GM19372 (cell line): ENCODE measurements around the gene UST.
"Not testable (repeated sequence)": the region's sequence is repeated elsewhere in the genome, so short reads cannot be mapped to it uniquely, and the experiment has no call there.

ENCODE experiments used
- ATAC-seq: cut with Tn5 transposase; IDR thresholded peaks from one replicate; pipeline ENCODE4 v1.9.1; 2021; ENCODE audit warnings: mild to moderate bottlenecking, low read depth, moderate library complexity; ENCODE audit not compliant: unreplicated experiment

Gene UST

DNA sequence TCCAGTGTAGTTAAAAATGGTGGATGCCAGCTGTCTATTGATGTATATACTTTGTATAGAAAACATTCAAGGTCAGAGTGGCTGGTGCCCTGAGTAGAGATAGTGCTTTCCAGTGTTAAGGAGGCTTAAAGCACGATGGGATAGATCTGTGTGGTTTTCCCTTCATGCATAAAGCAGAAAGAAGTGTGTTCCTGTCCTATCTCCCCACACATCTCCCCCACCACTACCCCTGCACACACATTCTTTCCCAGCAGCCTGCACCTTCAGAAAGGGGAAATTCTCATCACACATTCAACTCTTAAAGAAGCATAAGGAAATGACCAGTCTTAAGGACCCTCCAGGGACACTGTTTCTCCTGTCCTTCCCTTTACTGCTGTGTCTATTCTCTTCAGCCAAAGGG is 349.0 kb downstream of the UST start:
- no peak for ATAC-seq

- no peak for ATAC-seq
These were observed 351.0 kb downstream of the UST start for GRCh38 chr6:149097794-149098193.

DNA sequence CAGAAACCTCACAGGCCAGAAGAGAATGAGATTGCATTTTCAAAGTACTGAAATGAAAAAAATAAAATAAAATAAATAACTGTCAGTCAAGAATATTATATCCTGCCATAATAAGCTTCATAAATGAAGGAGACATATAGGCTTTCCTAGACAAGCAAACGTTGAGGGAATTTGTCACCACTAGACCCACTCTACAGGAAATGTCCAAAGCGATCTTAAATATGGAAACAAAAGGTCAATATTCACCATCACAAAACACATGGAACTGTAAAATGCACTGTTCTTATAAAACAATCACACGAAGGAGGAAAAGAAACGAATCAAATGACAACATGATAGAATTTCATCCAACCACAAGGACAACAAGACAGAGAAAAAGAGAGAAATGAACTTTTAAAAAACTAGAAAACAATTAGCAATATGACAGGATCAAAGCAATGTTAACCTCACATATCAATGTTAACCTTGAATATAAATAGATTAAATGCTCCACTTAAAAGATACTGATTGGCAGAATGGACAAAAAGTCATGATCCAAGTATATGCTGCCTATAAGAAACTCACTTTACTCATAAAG is 352.0 kb downstream of the UST start:
- ATAC-seq: no peak

- no peak for ATAC-seq
These were observed 355.5 kb downstream of the UST start for GRCh38 chr6:149102324-149102723.

DNA sequence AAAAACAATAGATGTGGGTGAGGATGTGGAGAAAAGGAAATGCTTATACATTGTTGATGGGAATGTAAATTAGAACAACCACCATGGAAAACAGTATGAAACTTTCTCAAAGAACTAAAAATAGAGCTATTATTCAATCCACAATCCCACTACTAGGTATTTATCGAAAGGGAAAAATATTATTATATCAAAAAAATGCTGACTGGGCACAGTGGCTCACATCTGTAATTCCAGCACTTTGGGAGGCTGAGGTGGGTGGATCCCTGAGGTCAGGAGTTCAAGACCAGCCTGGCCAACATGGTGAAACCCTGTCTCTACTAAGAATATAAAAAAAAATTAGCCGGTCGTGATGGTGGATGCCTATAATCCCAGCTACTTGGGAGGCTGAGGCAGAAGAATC is 357.1 kb downstream of the UST start:
- ATAC-seq: not testable (repeated sequence)

- ATAC-seq: no peak
These were observed 360.7 kb downstream of the UST start for GRCh38 chr6:149107520-149107919.

DNA sequence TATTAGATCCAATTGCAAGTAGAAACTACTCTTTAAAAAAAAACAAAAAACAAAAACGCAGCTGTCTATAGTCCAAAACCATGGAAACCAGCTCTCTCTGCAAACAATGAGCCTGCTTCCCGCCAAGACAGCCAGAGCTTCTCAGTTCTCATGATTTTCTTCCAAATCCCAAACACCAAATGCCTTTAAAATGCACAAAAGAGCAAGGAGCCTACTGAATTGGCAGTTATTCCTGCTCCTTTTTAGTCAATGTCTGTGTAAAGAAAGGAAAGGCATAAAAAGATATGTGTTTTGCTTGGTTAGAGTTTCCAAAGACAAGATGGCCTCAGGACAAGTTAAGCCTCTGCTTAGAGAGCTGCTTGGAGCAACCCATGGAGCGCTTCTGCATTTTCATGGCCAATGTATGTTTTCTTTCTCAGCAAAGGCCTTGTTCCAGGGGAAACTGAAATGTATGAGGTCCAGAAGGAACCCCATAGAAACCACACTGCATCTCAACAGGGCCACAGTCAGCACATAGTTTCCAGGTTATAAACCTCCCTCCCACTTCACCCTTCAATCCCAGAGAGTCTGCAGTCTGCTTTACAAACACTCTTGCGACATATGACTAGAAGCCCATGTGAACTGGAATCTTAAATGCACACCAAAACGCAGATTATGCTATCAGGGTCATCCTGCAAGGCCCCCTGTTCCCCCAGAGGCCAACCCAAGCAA is 361.4 kb downstream of the UST start:
- ATAC-seq: no peak

DNA sequence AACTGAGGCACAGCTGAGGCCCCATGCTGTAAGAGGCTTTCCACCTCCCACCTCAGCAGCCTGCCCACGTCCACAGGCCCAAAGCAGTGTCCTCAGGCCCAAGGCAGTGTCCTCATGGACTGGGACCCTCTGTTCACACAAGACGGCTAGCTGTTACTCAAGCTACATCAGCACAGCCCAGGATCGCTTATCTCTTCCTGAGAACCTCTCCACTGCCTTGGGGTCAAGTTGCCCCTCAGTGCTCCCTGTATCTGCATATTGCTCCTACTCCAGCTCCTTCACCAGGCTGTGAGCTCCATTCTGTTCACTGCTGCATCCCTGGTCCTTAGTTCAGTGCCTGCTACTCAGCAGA is 361.9 kb downstream of the UST start:
- no peak for ATAC-seq

DNA sequence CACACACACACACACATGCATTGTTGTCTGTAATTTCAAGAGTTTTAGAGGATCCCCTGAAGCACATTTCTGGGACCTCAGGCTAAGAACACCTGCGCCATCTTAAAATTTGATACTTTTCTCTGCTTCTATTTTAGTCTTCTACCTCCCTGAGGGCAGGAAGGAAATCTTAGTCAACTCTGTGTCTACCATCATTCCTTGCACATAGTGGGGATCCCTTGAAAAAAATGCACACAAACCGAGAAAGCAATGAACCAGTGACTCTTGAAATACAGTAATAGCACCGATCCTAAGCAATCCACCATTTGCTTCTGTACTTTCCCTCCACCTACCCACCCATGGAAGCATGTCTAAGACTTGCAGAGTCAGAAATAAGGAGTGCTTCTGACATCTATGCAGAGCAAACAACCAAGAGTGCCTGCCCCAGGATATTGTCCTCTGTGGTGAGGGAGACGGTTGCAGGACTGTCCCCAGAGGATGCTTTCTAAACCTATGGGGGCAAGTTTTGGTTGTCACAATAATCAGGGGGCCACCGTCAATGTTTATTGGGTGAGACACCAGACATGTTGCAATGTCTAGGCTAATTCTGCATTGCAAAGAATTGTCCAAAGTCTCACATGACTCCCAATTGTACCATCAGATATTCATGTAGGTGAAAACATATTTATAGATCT is 362.7 kb downstream of the UST start:
- no peak for ATAC-seq

DNA sequence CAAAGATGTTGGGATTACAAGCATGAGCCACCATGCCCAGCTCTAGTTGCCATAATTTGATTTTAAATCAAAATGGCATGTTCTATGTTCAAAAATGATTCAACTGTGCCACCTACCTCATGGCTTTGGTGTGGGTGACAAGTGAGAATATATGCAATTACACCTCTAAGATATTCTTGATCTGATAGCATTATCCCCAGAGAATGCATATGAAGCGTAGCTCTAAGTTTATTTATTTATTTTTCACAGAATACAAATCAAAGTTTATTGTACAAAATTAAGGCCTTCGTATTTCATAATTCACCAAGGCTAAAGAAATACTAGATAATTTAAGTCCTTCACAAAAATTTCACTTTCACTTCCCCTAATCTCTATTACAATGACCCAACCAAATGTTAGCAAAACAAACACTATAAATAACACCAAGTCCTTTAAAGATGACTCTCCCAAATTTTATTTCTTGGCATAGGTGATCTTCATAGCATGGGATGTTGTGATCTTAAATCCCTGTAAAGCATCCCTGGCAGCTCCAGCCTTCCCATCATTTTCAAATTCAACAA is 364.8 kb downstream of the UST start:
- peak; percentile 51 for ATAC-seq

DNA sequence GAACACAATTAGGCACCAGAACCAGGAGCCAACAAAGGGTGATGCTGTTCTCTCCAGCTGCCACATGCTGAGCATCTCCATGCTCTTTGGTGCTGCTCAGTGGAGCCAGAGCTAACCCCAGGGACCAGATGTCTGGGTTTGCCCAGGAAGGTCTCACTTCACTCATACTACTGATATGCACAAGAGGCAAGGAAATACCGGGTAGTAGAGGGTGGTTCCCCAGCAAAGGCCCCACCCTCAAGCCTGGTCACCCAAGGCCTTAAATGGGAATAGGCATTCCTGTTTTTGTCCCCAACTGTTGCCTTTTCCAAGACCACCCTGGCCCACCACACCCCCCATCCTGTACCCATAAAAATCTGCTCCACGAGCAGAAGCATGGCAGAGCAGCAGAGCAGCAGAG is 366.1 kb downstream of the UST start:
- no peak for ATAC-seq

DNA sequence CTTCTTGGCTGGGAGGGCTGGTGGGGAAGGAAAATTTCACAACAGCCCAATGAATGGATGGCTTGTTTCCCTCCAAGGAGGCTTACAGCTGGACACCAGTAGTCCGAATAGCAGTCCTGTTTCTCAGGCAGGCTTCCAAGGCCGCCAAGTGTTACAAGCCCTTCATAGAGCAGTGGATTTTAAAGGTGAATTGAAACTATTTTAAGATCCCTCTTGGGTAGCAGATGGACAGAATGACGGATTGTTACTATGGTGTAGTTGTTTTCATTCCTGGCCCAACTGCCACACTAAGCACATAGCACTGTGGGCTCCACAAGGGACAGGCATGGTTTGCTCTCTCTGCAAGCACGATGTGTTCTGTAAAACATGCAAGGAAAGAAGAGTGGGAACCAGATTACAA is 367.3 kb downstream of the UST start:
- no peak for ATAC-seq

DNA sequence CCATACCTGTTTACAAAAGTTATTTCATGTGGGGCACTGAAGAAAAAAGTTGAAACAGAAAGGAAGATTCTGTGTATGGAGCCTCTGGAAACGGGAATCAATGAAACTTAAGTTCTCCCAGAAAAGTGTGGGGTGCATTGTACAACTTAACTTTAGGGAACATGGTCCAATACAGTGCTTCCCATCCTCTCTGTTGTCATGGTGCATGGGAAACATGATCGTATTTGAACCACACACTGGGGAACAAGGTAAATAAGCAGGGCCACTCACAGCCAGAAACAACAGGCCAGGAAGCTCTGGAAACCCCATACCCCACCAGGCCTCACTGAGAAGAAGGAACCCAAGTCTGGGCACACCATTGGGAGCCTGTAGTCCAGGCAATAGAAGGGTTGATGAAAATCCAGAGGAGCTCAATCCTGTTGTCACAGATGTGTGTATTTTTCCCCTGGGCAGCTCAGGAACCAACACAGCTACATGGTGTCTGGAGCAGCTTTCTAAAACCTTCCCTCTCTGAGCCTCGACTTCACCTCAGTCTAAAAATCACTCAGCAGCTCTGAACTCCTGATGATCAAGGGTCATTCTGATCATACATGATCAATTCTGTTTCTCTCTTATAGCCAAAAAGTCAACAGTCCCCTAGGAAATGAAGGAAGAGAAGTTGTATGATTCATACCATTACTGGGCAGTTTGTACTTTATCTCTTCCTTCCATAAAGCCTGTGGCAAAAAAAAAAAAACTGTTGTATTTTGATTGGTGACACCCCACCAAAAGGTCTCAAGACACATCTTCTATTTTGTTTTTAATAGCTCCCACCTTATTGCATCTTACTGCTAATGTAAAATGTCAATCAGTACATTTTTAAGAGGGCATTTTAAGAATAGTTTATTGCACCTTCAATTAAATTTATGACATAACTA is 372.2 kb downstream of the UST start:
- no peak for ATAC-seq

GRCh38 chr6:149122850-149123821 is 376.3 kb downstream of the UST start:
- no peak for ATAC-seq

GRCh38 chr6:149125309-149125708 is 378.5 kb downstream of the UST start:
- no peak for ATAC-seq
